ENCODE results near the gene GALNT9.

DNA sequence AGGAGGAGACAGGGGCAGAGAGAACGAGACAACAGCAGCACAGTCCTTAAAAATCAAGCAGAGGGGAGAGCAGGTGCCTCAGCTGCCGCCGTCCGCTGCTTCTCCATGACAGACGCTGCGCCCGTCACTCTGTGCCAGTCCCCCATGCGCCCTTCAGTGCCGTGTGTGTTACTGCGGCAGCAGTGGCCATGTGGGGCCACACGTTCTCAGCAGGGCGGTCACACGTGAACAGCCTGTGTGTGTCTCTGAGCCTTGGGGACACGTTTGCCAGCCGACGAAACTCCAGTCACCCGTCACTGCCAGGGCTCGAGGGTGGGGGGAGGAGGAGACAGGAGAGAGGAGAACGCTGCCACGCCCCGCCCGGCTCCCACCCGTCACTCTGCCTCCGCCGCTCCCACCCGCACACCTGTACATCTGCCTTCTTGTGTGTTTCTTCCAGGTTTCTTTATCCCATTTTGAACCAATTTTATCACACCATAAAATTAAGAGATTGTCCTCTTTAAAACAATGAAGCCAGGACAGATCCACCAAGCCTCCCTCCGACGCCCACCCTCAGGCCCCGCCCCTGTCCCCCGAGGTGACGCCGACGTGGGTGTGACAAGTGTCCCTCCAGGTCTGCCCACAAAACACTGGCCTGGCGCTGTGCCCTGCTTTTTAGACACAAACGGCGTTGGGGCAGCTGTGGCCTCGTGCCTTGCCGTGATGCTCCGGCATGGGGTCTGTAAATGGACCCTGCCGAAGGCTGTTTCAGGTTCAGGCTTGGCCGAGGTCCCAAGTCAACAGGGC lies 58.2 kb downstream of the GALNT9 start:
- TF ChIP-seq, protein P1, sequence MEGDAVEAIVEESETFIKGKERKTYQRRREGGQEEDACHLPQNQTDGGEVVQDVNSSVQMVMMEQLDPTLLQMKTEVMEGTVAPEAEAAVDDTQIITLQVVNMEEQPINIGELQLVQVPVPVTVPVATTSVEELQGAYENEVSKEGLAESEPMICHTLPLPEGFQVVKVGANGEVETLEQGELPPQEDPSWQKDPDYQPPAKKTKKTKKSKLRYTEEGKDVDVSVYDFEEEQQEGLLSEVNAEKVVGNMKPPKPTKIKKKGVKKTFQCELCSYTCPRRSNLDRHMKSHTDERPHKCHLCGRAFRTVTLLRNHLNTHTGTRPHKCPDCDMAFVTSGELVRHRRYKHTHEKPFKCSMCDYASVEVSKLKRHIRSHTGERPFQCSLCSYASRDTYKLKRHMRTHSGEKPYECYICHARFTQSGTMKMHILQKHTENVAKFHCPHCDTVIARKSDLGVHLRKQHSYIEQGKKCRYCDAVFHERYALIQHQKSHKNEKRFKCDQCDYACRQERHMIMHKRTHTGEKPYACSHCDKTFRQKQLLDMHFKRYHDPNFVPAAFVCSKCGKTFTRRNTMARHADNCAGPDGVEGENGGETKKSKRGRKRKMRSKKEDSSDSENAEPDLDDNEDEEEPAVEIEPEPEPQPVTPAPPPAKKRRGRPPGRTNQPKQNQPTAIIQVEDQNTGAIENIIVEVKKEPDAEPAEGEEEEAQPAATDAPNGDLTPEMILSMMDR (IDR thresholded peaks at IDR 0.05), result no peak
- TF ChIP-seq EZH2 (IDR thresholded peaks at IDR 0.05), result no peak
- no peak for TF ChIP-seq EZH2phosphoT487 (IDR thresholded peaks at IDR 0.05)
